Common myeloid progenitor, CD34-positive (primary cell): ENCODE measurements around the gene DNAJA3.

Experiments
- CTCF ChIA-PET: fragments of 350-600 bp; sonication (Branson Sonifier 250); formaldehyde crosslinking; loops from one replicate; lab custom pipeline; 2021; ENCODE audit warnings: antibody characterized with exemption; lab: Charles Lee
- POLR2A ChIA-PET: fragments of 350-600 bp; sonication (Branson Sonifier 250); formaldehyde crosslinking; loops from one replicate; lab custom pipeline; 2021; ENCODE audit warnings: antibody characterized with exemption; lab: Charles Lee
- DNase-seq, 3 donors: peaks; one replicate each; pipeline versions ENCODE4 v3.0.0 to v3.0.0-alpha.2; 2013
- H3K27ac ChIP-seq, 2 experiments: 1 replicate in 1 of 2; 2 replicates in 1 of 2; pipeline ENCODE4 v1.7.0; 2013; ENCODE audit warnings: inconsistent platforms in 2 of 2, low read length in 2 of 2, mild to moderate bottlenecking in 2 of 2, low read depth in 1 of 2, moderate library complexity in 1 of 2; ENCODE audit not compliant: severe bottlenecking in 2 of 2, insufficient read depth in 1 of 2, poor library complexity in 1 of 2
- H3K27me3 ChIP-seq, 5 experiments: replicated peaks in 2 of 5; 1 replicate in 3 of 5; 2 replicates in 2 of 5; pipeline versions ENCODE4 v1.6.1 to v1.7.0; 2013; ENCODE audit warnings: low read length in 4 of 5, mild to moderate bottlenecking in 2 of 5, moderate library complexity in 2 of 5, inconsistent platforms in 1 of 5; ENCODE audit not compliant: insufficient read depth in 5 of 5, control insufficient read depth in 4 of 5
- H3K36me3 ChIP-seq, 4 experiments: 1 replicate in 2 of 4; 2 replicates in 2 of 4; pipeline versions ENCODE4 v1.6.1 to v1.7.0; 2013; ENCODE audit warnings: low read length in 3 of 4, control low read depth in 1 of 4, mild to moderate bottlenecking in 1 of 4; ENCODE audit not compliant: control insufficient read depth in 4 of 4, insufficient read depth in 4 of 4
- H3K4me1 ChIP-seq, 4 experiments: 1 replicate in 3 of 4; 2 replicates in 1 of 4; pipeline versions ENCODE4 v1.6.1 to v1.7.1; 2013; ENCODE audit warnings: low read length in 3 of 4, mild to moderate bottlenecking in 3 of 4, control low read depth in 1 of 4, inconsistent platforms in 1 of 4, moderate library complexity in 1 of 4; ENCODE audit not compliant: control insufficient read depth in 4 of 4, insufficient read depth in 4 of 4; ENCODE audit errors: control extremely low read depth in 1 of 4
- H3K4me3 ChIP-seq, 7 experiments: 1 replicate in 4 of 7; 2 replicates in 3 of 7; pipeline versions ENCODE4 v1.5.1 to v1.7.0; 2013; ENCODE audit warnings: mild to moderate bottlenecking in 7 of 7, low read length in 6 of 7, moderate library complexity in 6 of 7, inconsistent platforms in 2 of 7, low read depth in 2 of 7, control low read depth in 1 of 7; ENCODE audit not compliant: insufficient read depth in 4 of 7, control insufficient read depth in 1 of 7; ENCODE audit errors: extremely low read depth in 1 of 7
- H3K9me3 ChIP-seq, 5 experiments: 1 replicate in 4 of 5; 2 replicates in 1 of 5; pipeline versions ENCODE4 v1.6.1 to v1.7.1; 2013; ENCODE audit warnings: low read length in 4 of 5, mild to moderate bottlenecking in 2 of 5, inconsistent platforms in 1 of 5, low read depth in 1 of 5, moderate library complexity in 1 of 5; ENCODE audit not compliant: control insufficient read depth in 4 of 5, insufficient read depth in 2 of 5; ENCODE audit errors: control extremely low read depth in 1 of 5
- WGBS: methylation state at CpG from one replicate; pipeline ENCODE4 v1.1.5; 2013; ENCODE audit not compliant: insufficient coverage; 5-methylcytosine and 5-hydroxymethylcytosine counted together

The DNAJA3 gene

DNA sequence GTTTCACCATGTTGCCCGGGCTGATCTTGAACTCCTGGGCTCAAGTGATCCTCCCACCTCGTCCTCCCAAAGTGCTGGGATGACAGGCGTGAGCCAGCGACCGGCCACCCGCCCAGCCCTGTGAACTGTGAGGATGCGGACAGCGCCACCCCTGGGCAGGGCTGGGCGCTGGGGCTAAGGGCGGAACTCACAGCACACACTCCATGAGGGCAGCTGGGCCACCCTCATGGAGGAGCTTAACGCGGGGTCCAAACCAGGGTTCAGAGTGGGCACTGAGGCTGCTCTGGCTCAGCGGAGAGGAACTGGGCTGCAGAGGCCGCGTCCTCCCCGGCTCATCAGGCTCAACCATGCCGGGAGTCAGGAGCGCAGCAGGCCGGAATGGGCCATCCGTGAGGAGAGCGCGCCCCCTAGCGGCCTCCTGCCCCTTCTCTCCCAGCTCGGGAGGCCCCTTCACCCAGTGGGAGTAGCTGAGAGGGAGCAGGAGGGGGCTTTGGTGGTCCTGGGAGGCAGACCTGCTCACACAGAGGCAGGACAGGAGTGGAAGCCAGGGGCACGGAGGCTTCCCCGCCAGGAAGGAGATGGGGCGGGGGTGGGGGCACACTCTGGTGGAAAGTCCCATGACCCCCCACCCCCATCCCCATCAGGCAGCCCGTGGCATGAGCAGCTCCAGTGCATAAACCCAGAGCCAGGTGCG lies 23.1 kb upstream of the DNAJA3 start:
- peaks cover 2 to 60% (median 47%) of the 10 kb centered on the region in 4 experiments for H3K36me3 ChIP-seq
- no peaks in the 10 kb centered on the region for H3K9me3 ChIP-seq
- ChIA-PET CTCF (interaction anchor here (0.7 to 8.1 kb wide), 30 partner anchors 12 to 179 kb away, joined by 3 to 112 read pairs (median 4); partner anchors contain the start of genes CORO7 and PAM16), POLR2A (interaction anchor here (0.6 to 0.9 kb wide), 2 partner anchors 14 to 103 kb away, joined by 4 to 5 read pairs; partner anchors contain the start of gene CORO7)
- no peak overlapping the region for H3K4me3 ChIP-seq
- no peaks in the 10 kb centered on the region for H3K4me1 ChIP-seq
- peak; percentile 53 to 74 (median 68) for DNase-seq
- H3K27ac ChIP-seq, result no peak overlapping the region
- 46% methylated on average over 23 of the region's 29 CpGs for WGBS
- no peaks in the 10 kb centered on the region for H3K27me3 ChIP-seq

DNA sequence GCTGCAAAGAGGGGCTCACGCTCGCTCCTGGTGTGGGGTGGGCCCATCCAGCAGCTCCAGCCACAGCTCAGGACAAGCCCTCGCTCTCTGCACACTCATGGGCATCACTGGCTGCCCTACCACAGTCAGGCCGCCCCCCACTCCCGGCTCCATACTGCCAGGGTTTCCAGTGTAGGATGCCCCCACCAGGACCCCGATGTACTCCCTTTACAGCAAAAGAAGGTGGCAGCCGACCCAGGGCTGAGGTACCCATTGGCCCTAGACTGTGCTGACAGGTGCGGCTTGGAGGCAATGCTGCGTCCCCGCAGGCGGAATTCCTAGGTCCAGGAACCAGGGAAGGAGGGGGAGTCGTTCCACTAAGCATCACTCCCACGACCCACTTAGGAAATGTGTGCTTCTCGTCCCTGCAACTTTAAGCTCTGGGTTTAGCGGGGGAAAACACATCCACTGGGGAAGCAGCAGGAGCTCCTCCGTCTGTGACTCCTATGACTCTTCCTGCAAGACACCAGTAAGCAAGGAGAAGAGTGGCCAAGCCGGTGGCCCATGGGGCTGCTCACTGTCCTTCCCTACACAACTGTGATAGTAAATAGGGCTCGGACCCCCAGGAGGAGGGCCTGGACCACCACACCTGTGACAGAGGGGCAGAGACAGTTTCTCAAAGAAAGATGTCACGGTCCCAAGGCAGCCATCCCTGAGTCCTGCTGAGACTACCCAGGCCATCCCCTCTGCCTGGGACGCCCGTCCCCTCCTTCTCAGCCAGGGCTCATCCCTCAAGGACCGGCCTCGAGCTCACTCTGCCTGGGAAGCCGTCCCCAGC lies 22.3 kb upstream of the DNAJA3 start:
- Histone ChIP-seq H3K27ac (no peak overlapping the region), H3K36me3 (peaks cover 2 to 67% (median 50%) of the 10 kb centered on the region in 4 experiments), H3K4me3 (no peak overlapping the region), H3K27me3 (no peaks in the 10 kb centered on the region), H3K9me3 (no peaks in the 10 kb centered on the region), H3K4me1 (no peaks in the 10 kb centered on the region)
- POLR2A ChIA-PET, result interaction anchor here (0.9 to 2.1 kb wide), 2 partner anchors 12 to 13 kb away, joined by 4 to 10 read pairs; partner anchors contain the start of gene CORO7
- CTCF ChIA-PET, result interaction anchor here (0.7 to 8.1 kb wide), 30 partner anchors 12 to 178 kb away, joined by 3 to 112 read pairs (median 4); partner anchors contain the start of genes CORO7 and PAM16
- 98% methylated on average over 22 of the region's 24 CpGs for WGBS
- DNase-seq, result no peak

DNA sequence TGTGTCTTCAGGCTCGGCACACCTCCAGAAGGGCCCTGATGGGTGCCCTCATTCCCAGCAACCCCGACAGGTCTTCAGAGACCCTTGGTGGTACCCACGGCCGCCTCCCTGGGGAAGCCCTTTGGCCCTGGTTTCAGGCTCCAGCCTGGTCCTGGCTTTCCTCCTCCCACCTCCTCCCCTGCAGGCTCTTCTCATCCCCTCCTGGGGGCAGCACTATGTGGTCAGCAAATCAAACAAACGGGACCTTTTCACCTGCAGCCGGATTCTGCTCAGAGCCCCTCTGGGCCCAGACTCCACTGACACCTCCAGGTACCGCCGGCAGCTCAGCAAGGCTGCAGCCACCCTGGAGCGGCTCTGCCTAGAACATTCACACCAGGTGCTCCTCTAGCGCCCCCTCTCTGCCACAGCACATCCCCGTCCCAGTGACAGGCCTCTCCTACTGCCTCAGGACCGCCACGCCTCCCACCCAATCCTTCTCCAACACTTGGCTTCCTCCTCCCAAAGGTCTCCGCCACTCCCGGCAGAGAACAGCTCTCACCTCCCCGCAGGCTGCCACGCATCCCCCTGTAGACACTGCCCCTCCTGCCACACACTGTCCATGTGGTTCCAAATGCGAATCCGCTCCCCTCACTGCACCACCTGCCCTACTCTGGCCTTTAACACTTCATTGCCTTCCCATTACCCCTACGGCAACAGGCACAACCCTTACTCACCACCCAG lies 21.3 kb upstream of the DNAJA3 start:
- Histone ChIP-seq H3K4me3 (no peak overlapping the region), H3K36me3 (peaks cover 5 to 69% (median 54%) of the 10 kb centered on the region in 4 experiments), H3K9me3 (no peaks in the 10 kb centered on the region), H3K4me1 (no peaks in the 10 kb centered on the region), H3K27me3 (no peaks in the 10 kb centered on the region), H3K27ac (no peak overlapping the region)
- DNase-seq, result peak in 2 of 3 donors; percentile 57 to 59
- ChIA-PET CTCF (interaction anchor here (0.9 to 8.1 kb wide), 12 partner anchors 11 to 166 kb away, joined by 3 to 112 read pairs (median 4); partner anchors contain the start of gene CORO7), POLR2A (interaction anchor here (2.1 kb wide), 1 partner anchor 11 kb away, joined by 10 read pairs; the partner anchor contains the start of gene CORO7)
- WGBS, result 89% methylated on average over 13 of the region's 20 CpGs

DNA sequence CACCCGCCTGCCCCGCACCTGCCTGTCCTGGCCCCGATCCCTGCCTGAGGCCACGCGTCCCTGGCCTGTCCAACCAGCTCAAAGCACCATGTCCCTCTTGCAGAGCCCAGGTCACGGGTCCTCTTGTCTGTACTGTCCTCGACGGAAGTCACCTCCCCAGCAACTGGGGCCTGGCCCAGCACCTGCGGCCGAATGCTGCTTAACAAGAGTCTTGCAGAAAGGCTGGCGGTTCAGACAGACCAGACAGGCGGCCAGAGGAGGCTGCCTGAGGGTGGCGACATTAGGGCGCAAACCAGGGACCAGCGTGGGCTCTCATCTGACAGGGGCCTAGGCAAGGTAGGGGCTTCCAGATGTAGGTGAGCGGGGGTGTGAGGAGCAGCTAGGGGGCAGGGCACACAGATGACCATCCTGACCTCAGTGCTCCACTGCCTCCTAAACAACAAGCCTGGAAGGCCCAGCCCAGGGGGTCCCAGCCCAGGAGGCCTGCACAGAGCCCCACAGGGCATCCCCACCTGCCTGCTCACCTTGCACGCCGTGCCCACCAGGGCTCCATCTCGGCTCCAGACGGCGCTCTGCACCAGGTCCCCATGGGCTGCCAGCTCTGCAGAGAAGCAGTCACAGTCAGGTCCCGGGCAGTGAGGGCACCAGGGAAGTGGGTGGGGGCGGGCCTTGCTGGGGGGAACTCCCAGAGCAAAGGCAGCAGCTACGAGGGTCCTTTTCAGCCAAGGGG lies 20.5 kb upstream of the DNAJA3 start:
- 94% methylated on average over 17 of the region's 24 CpGs for WGBS

DNA sequence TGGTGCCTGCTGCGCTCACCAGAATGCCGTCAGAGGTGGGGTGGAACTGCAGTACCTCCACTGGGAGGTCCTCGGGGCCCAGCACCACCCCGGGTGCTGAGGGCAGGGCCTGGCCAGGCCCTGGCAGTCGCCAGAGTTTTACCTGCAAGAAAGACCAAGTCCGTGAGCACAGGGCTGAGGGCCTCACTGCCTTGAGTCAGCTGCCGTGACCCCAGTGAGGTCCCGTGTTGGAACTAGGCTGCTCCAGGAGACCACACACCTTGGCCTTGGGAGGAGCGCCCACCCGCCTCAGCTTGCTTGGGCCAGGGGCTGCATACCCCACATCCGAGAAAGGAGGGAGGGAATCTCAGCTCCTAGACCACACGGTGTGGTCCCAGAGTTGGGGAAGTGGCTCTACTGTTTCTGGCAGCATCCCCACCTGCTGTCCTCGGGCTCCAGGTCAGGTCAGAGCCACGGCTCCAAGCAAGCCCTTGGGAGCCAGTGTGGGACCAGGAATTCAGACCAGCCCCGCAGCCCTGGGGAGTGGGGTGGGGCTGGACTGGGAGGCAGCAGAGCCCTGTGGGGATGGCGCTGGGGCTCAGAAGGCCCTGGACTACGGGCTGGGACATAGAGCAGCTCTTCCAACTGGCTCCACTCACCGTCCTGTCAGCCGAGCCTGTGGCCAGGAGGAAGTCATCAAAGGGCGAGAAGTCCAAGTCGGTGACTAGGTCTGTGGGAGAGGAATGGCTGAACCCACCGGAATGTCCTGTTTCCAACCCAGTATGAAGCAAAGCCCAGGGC lies 17.9 kb upstream of the DNAJA3 start:
- WGBS, result 98% methylated on average over 21 of the region's 22 CpGs
- Histone ChIP-seq H3K27ac (no peak overlapping the region), H3K4me3 (no peak overlapping the region), H3K4me1 (no peaks in the 10 kb centered on the region), H3K9me3 (no peaks in the 10 kb centered on the region), H3K36me3 (peaks cover 7 to 82% (median 56%) of the 10 kb centered on the region in 4 experiments), H3K27me3 (no peaks in the 10 kb centered on the region)
- POLR2A ChIA-PET, result no interaction called here
- DNase-seq, result no peak
- CTCF ChIA-PET, result interaction anchor here (1.4 to 6.7 kb wide), 2 partner anchors 7 to 48 kb away, joined by 3 to 103 read pairs; partner anchors contain the start of gene CORO7

More for the DNA sequence above, 20.5 kb upstream of the DNAJA3 start:
- ChIA-PET POLR2A (interaction anchor here (2.1 kb wide), 1 partner anchor 10 kb away, joined by 10 read pairs; the partner anchor contains the start of gene CORO7), CTCF (interaction anchor here (1.2 to 8.1 kb wide), 5 partner anchors 10 to 165 kb away, joined by 3 to 112 read pairs (median 4); partner anchors contain the start of gene CORO7)
- Histone ChIP-seq H3K27me3 (no peaks in the 10 kb centered on the region), H3K4me1 (no peaks in the 10 kb centered on the region), H3K27ac (no peak overlapping the region), H3K36me3 (peaks cover 3 to 75% (median 55%) of the 10 kb centered on the region in 4 experiments), H3K4me3 (no peak overlapping the region), H3K9me3 (no peaks in the 10 kb centered on the region)
- DNase-seq, result no peak
